Stomach (tissue), 4 donors: ENCODE results near the gene CNTNAP4.

Source experiments
- CTCF ChIP-seq, 7 experiments: fragments of 450-650 bp in 4 of 7; fragments of 200-600 bp in 3 of 7; sonication (generic) in 3 of 7; IDR thresholded peaks; one replicate each; pipeline ENCODE4 v1.5.1; 2016 to 2019; ENCODE audit warnings: antibody characterized with exemption in 7 of 7, control low read depth in 2 of 7, mild to moderate bottlenecking in 1 of 7
- POLR2A ChIP-seq, 4 donors: fragments of 450-650 bp; IDR thresholded peaks; one replicate each; pipeline ENCODE4 v1.6.1; 2016; ENCODE audit warnings: antibody characterized with exemption in 4 of 4, control low read depth in 2 of 4, mild to moderate bottlenecking in 1 of 4, moderate library complexity in 1 of 4

- no peak for TF ChIP-seq CTCF (IDR thresholded peaks at IDR 0.05)
- TF ChIP-seq POLR2A (IDR thresholded peaks at IDR 0.05), result no peak
These were observed 288.3 kb downstream of the CNTNAP4 start for GRCh38 chr16:76565542-76565941.
